Umbilical cord (tissue), 2 donors: ENCODE data around the gene HTR2C. TPM values are rescaled to one million over a fixed set of nuclear protein-coding genes. Genes with fewer than 3 reads are reported as not detected.
"Not testable (repeated sequence)": the region's sequence is repeated elsewhere in the genome, so short reads cannot be mapped to it uniquely, and the experiment has no call there.

Source experiments
- DNase-seq: peaks from one replicate; pipeline ENCODE4 v3.0.0-alpha.2; 2015; ENCODE audit warnings: low spot score
- total RNA-seq: library from RNA; depleted of rRNA; stranded (reverse); fragments of >200 nt; gene quantifications from one replicate; pipeline ENCODE4 v1.2.3, GENCODE V29; 2014; ENCODE audit warnings: low replicate concordance; ENCODE audit not compliant: insufficient read depth

The HTR2C gene
- total RNA-seq, 1 donor from 2014 or later: not detected

GRCh38 chrX:114712466-114712865 is 128.6 kb downstream of the HTR2C start:
- DNase-seq: no peak

DNA sequence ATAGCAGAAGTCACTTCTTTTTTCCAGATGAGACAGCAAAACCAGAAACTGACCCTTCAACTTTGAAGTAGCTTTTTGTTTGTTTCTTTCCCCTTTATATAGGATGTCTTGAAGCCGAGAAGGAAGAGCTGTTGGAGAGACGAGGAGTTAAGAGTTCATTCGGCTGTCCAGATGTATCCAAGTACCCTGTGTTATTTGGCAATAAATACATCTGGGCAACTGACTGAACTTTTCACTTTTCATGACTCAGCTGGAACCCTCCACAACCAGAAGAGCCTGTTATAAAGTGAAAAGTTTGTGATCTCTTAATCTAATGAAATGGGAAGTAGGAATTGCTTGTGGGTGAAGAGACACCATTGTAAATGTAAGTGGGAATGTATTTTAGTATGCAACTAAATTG is 131.2 kb downstream of the HTR2C start:
- no peak for DNase-seq

- no peak for DNase-seq
These were observed 134.0 kb downstream of the HTR2C start for GRCh38 chrX:114717921-114718320.

DNA sequence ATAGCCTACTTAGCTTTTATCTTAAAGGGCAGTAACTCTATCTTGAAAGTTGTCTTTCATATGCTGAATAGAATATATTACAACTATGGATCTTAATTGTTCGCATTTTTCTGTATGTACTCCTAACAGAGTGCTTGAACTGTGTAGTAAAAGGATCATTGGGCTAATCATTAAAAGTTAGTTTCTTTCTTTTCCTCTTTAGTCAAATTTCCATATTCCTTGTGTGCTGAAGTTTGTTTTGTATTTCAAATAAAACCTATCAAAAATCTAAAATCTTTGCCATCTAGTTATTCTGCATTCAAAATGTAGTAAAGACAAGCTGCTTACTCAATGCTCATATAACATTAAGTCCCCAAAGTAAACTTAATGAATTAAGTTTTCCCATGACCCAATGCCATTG is 182.7 kb downstream of the HTR2C start:
- DNase-seq: no peak

DNA sequence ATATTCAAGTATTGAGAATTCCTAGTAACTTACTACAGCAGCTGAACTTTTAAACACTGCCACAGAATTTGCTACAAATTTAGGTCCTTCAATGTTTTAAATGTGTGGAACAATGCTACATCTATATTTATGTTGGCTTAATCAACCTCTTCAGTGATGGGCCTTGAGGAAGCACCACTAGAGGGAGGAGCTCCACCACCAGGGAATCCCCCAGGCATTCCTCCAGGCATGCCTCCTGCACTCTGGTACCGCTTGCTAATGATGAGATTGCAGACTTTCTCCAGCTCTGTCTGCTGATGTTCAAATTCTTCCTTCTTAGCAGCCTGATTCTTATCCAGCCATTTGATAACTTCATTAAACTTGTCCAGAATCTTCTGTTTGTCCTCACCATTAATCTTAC is 190.8 kb downstream of the HTR2C start:
- no peak for DNase-seq

GRCh38 chrX:114782925-114783324 is 199.0 kb downstream of the HTR2C start:
- no peak for DNase-seq

- no peak for DNase-seq
These were observed 203.2 kb downstream of the HTR2C start for GRCh38 chrX:114787061-114787460.

DNA sequence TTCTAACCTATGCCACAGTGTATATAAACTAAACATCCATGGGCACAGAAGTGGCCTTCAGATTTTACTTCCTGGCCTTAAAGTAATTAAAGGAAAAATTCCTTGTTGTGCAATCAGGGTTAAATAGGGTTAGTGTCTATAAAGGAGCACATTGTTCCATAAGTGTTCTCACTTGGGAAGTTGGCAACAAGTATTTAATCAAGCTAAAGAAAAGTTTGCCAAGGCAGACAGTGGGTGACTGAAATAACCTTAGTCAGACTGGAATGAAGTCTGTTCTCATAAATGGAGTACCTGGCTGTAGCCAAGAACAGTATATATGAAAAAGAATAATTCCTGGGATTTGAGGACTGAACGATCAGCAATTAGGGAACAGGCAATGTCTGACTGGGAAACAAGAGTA is 213.6 kb downstream of the HTR2C start:
- no peak for DNase-seq

- no peak for DNase-seq
These were observed 215.0 kb downstream of the HTR2C start for GRCh38 chrX:114798907-114799306.

DNA sequence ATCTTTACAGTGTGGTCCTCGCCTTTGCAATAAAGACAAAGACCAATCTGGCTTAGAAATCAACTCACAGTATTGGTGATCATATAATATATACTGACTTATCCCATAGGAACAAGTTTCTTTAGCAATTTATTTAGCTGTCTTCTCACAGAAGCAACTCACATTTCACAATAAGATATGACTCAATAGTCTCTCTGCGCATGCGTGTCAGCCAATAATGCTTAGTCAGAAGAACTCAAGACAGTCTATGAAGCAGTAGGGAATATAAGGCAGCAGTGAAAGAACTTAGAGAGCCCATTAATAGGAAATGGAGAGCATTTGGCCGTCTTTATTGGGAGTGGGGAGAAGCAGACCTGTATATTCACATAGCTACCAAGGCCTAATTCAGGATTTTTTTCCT is 216.8 kb downstream of the HTR2C start:
- DNase-seq: no peak

DNA sequence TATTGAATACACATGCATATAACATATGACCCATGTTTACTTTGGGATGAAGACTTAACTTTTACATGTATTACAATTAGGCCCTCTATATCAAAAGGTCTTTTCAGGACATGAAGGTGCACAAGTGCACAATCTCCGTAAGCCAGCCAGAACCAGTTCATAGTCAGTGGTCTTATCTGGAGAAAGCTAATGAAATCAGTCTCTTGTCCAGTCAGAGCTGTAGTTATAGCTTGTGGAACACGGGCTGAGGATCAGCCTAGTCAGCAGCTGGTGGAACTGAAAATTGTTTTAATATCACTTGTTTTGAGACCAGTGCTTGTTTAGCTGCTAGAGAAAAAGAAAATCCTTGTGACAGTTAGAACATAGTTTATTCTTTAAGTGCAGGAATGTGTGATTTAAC is 235.6 kb downstream of the HTR2C start:
- DNase-seq: no peak

DNA sequence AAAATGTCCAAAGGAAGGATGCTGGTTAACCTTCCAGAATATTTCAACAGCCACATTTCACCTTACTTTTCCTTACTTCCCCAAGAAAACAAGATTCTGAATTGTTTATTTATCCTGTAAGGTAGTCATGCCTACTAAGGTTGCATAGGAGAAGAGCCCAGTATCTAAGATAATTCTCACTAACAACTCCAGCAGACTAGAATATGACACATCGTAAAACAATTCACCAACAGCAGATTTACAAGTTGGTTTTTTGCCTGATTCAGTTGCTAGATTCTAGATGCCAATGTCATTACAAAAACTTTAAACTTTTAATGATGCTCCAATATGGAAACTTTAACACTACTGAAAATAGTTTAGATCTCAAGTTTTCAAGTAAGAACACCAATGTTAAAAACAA is 257.2 kb downstream of the HTR2C start:
- no peak for DNase-seq

GRCh38 chrX:114842181-114842580 is 258.3 kb downstream of the HTR2C start:
- DNase-seq: no peak

- no peak for DNase-seq
These were observed 305.6 kb downstream of the HTR2C start for GRCh38 chrX:114889481-114889880.

DNA sequence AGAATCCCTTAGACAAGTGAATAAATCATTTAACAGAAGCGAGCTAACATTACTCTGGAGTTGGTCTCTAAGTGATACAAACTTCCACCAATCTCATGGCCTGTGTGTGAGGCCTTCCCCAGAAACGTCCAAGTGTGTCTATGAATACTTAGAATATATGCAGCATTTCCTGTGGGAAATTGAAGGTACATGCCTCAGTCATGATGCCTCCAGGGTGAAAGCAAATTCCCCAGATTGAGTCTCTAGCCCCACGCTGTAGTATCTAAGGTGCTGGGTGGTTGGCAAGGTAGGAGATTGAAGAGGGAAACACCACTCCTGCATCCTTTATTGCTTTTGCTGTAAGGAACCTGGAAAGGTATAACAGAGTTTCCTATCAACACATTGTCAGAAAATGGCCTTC is 319.7 kb downstream of the HTR2C start:
- peak; percentile 0 for DNase-seq

DNA sequence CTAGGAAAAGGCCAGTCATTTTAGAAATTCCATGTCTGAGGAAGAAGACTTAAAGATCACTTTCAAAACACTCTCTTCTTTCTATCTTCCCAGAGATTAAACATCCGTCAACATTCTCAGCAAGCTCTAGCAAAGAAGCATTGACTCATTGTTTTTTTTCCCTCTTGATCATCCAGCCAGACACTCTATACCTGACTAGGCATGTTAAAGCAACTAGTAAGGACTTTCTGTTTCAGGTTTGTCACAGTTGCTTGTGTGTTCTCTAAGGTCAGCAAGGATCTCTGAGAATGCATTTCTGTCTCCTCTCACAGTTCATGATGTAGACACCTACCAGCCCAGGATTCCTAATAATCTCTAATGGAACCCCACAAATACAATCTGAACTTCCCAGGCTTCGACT is 321.4 kb downstream of the HTR2C start:
- DNase-seq: peak; percentile 39

- peak; percentile 0 for DNase-seq
These were observed 323.2 kb downstream of the HTR2C start for GRCh38 chrX:114906984-114907510.

DNA sequence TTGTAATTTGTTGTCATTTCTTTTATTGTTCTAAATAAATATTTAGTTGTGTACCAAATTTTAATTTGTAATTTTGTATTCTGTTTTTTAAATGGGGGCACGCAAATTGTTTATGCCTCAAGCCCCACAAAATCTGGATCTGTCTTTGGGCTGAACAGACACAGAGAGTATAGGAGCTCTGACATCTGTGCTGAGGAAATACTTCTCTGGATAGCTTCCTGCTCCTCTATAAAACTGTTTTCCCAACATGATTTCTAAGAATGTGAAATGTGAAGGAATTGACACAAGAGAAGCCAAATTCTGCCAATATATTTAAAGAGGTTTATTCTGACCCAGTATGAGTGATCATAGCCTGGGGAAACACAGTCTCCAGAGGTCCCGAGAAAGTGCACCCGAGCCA is 340.5 kb downstream of the HTR2C start:
- DNase-seq: no peak

DNA sequence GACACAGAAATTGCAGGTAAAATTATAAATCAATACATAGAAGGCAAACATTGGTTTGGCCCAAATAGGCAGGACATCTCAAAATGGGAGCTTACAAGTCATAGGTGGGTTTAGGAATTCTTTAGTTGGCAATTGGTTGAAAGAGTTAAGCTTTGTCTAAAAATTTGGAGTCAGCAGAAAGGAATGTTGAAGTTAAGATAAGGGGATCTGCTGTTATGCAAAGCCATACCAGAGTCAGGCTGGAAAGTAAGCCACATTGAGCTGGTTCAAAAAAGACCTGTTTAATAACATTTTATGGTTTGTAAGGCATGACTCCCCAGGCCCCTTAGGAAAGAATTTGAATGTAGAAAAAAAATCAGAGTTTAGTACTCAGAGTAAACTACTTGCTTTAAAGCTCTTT is 341.0 kb downstream of the HTR2C start:
- peak; percentile 93 for DNase-seq

GRCh38 chrX:114930227-114930626 is 346.3 kb downstream of the HTR2C start:
- no peak for DNase-seq

DNA sequence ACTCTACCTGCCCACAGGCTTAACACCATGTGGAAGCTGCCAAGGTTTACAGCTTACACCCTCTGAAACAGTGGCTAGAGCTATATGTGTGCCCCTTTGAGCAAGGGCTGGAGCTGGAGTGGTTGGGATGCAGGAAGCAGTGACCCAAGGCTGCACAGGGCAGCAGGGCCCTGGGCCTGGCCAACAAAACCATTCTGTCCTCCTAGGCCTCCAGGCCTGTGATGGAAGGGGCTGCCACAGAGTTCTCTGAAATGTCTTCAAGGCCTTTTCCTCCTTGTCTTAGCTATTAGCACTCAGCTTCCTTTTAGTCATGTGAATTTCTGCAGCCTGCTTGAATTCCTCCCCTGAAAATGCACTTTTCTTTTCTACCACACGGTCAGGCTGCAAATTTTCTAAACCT is 348.7 kb downstream of the HTR2C start:
- no peak for DNase-seq

DNA sequence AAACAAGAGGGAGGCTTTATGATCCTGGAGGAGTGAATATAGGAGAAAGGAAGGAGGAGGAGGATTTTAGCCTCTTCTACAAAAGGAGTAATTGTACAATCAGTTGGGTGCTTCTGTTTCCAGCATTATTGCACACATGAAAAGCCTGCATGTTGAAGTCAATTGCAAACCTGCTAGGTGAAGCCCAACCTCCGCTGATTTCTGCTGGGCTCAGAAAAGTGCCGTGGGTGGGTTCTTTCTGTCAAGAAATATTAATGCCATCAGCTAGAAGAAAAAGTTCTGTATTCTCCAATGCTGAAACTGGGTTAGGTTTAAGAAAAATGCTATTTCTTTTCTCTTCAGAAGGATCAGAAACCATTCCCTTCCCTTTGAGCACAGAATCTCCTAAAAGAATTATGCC is 349.4 kb downstream of the HTR2C start:
- DNase-seq: not testable (repeated sequence)

GRCh38 chrX:114937090-114937489 is 353.2 kb downstream of the HTR2C start:
- not testable (repeated sequence) for DNase-seq

- DNase-seq: no peak
These were observed 368.8 kb downstream of the HTR2C start for GRCh38 chrX:114952696-114953095.
